Measurements from ENCODE around the gene PRUNE2.
"Not testable (repeated sequence)": the region's sequence is repeated elsewhere in the genome, so short reads cannot be mapped to it uniquely, and the experiment has no call there.

The PRUNE2 gene

GRCh38 chr9:76759732-76760131, 146.2 kb downstream of the PRUNE2 start:
- Histone ChIP-seq H3K27ac (ENCODE audit: low read length) (no peak overlapping the region), H3K4me1 (ENCODE audit: control insufficient read depth in 1 of 2, insufficient read depth in 2 of 2, low read length in 2 of 2) (peaks cover 5 to 7% of the 10 kb centered on the region in 2 donors), H3K36me3 (ENCODE audit: control insufficient read depth in 1 of 2, insufficient read depth in 2 of 2, low read length in 2 of 2) (no peaks in the 10 kb centered on the region), H3K27me3 (ENCODE audit: low read depth, low read length) (no peaks in the 10 kb centered on the region), H3K4me3 (ENCODE audit: low read depth in 1 of 2, low read length in 2 of 2) (no peak overlapping the region), H3K9me3 (ENCODE audit: control insufficient read depth in 1 of 2, low read length in 2 of 2) (no peaks in the 10 kb centered on the region)

- Histone ChIP-seq H3K4me3 (ENCODE audit: low read depth in 1 of 2, low read length in 2 of 2) (no peak overlapping the region), H3K27ac (ENCODE audit: low read length) (no peak overlapping the region), H3K9me3 (ENCODE audit: control insufficient read depth in 1 of 2, low read length in 2 of 2) (no peaks in the 10 kb centered on the region), H3K4me1 (ENCODE audit: control insufficient read depth in 1 of 2, insufficient read depth in 2 of 2, low read length in 2 of 2) (peaks cover 5 to 7% of the 10 kb centered on the region in 2 donors), H3K27me3 (ENCODE audit: low read depth, low read length) (no peaks in the 10 kb centered on the region), H3K36me3 (ENCODE audit: control insufficient read depth in 1 of 2, insufficient read depth in 2 of 2, low read length in 2 of 2) (no peaks in the 10 kb centered on the region)
These were observed 147.4 kb downstream of the PRUNE2 start for GRCh38 chr9:76758476-76758875.

- Histone ChIP-seq H3K4me1 (ENCODE audit: control insufficient read depth in 1 of 2, insufficient read depth in 2 of 2, low read length in 2 of 2) (peaks cover 4 to 5% of the 10 kb centered on the region in 2 donors), H3K36me3 (ENCODE audit: control insufficient read depth in 1 of 2, insufficient read depth in 2 of 2, low read length in 2 of 2) (no peaks in the 10 kb centered on the region), H3K9me3 (ENCODE audit: control insufficient read depth in 1 of 2, low read length in 2 of 2) (no peaks in the 10 kb centered on the region), H3K27me3 (ENCODE audit: low read depth, low read length) (no peaks in the 10 kb centered on the region), H3K4me3 (ENCODE audit: low read depth in 1 of 2, low read length in 2 of 2) (no peak overlapping the region), H3K27ac (ENCODE audit: low read length) (no peak overlapping the region)
These were observed 148.8 kb downstream of the PRUNE2 start for GRCh38 chr9:76756941-76757673.

- H3K9me3 ChIP-seq (ENCODE audit: control insufficient read depth in 1 of 2, low read length in 2 of 2) = no peaks in the 10 kb centered on the region
- no peak overlapping the region for H3K27ac ChIP-seq (ENCODE audit: low read length)
- H3K4me1 ChIP-seq (ENCODE audit: control insufficient read depth in 1 of 2, insufficient read depth in 2 of 2, low read length in 2 of 2) = no peaks in the 10 kb centered on the region
- no peaks in the 10 kb centered on the region for H3K27me3 ChIP-seq (ENCODE audit: low read depth, low read length)
- no peaks in the 10 kb centered on the region for H3K36me3 ChIP-seq (ENCODE audit: control insufficient read depth in 1 of 2, insufficient read depth in 2 of 2, low read length in 2 of 2)
- no peak overlapping the region for H3K4me3 ChIP-seq (ENCODE audit: low read depth in 1 of 2, low read length in 2 of 2)
These were observed 149.7 kb downstream of the PRUNE2 start for GRCh38 chr9:76756268-76756640.

- no peaks in the 10 kb centered on the region for H3K9me3 ChIP-seq (ENCODE audit: control insufficient read depth in 1 of 2, low read length in 2 of 2)
- no peaks in the 10 kb centered on the region for H3K36me3 ChIP-seq (ENCODE audit: control insufficient read depth in 1 of 2, insufficient read depth in 2 of 2, low read length in 2 of 2)
- H3K27me3 ChIP-seq (ENCODE audit: low read depth, low read length) = no peaks in the 10 kb centered on the region
- no peaks in the 10 kb centered on the region for H3K4me1 ChIP-seq (ENCODE audit: control insufficient read depth in 1 of 2, insufficient read depth in 2 of 2, low read length in 2 of 2)
- no peak overlapping the region for H3K4me3 ChIP-seq (ENCODE audit: low read depth in 1 of 2, low read length in 2 of 2)
- no peak overlapping the region for H3K27ac ChIP-seq (ENCODE audit: low read length)
These were observed 154.9 kb downstream of the PRUNE2 start for GRCh38 chr9:76751001-76751400.

- no peaks in the 10 kb centered on the region for H3K9me3 ChIP-seq (ENCODE audit: control insufficient read depth in 1 of 2, low read length in 2 of 2)
These were observed 161.6 kb downstream of the PRUNE2 start for GRCh38 chr9:76744336-76744735.

GRCh38 chr9:76743931-76744330, 162.0 kb downstream of the PRUNE2 start:
- peaks cover 0 to 11% of the 10 kb centered on the region in 2 donors for H3K4me1 ChIP-seq (ENCODE audit: control insufficient read depth in 1 of 2, insufficient read depth in 2 of 2, low read length in 2 of 2)
- no peaks in the 10 kb centered on the region for H3K9me3 ChIP-seq (ENCODE audit: control insufficient read depth in 1 of 2, low read length in 2 of 2)
- no peak overlapping the region for H3K27ac ChIP-seq (ENCODE audit: low read length)
- no peak overlapping the region for H3K4me3 ChIP-seq (ENCODE audit: low read depth in 1 of 2, low read length in 2 of 2)
- no peaks in the 10 kb centered on the region for H3K27me3 ChIP-seq (ENCODE audit: low read depth, low read length)
- no peaks in the 10 kb centered on the region for H3K36me3 ChIP-seq (ENCODE audit: control insufficient read depth in 1 of 2, insufficient read depth in 2 of 2, low read length in 2 of 2)

More at GRCh38 chr9:76744336-76744735, 161.6 kb downstream of the PRUNE2 start:
- Histone ChIP-seq H3K36me3 (ENCODE audit: control insufficient read depth in 1 of 2, insufficient read depth in 2 of 2, low read length in 2 of 2) (no peaks in the 10 kb centered on the region), H3K27me3 (ENCODE audit: low read depth, low read length) (no peaks in the 10 kb centered on the region), H3K27ac (ENCODE audit: low read length) (no peak overlapping the region), H3K4me1 (ENCODE audit: control insufficient read depth in 1 of 2, insufficient read depth in 2 of 2, low read length in 2 of 2) (peaks cover 0 to 11% of the 10 kb centered on the region in 2 donors), H3K4me3 (ENCODE audit: low read depth in 1 of 2, low read length in 2 of 2) (no peak overlapping the region)

- not testable (repeated sequence) for H3K36me3 ChIP-seq (ENCODE audit: control insufficient read depth in 1 of 2, insufficient read depth in 2 of 2, low read length in 2 of 2); H3K4me3 ChIP-seq (ENCODE audit: low read depth in 1 of 2, low read length in 2 of 2); H3K27ac ChIP-seq (ENCODE audit: low read length); H3K27me3 ChIP-seq (ENCODE audit: low read depth, low read length); H3K9me3 ChIP-seq (ENCODE audit: control insufficient read depth in 1 of 2, low read length in 2 of 2)
- peaks cover 0 to 11% of the 10 kb centered on the region in 2 donors for H3K4me1 ChIP-seq (ENCODE audit: control insufficient read depth in 1 of 2, insufficient read depth in 2 of 2, low read length in 2 of 2)
These were observed 163.0 kb downstream of the PRUNE2 start for GRCh38 chr9:76742890-76743289.

GRCh38 chr9:76741524-76741923, 164.4 kb downstream of the PRUNE2 start:
- Histone ChIP-seq H3K9me3 (ENCODE audit: control insufficient read depth in 1 of 2, low read length in 2 of 2) (no peaks in the 10 kb centered on the region), H3K36me3 (ENCODE audit: control insufficient read depth in 1 of 2, insufficient read depth in 2 of 2, low read length in 2 of 2) (no peaks in the 10 kb centered on the region)

GRCh38 chr9:76738402-76738801, 167.5 kb downstream of the PRUNE2 start:
- Histone ChIP-seq H3K27me3 (ENCODE audit: low read depth, low read length) (no peaks in the 10 kb centered on the region), H3K27ac (ENCODE audit: low read length) (no peak overlapping the region), H3K4me3 (ENCODE audit: low read depth in 1 of 2, low read length in 2 of 2) (no peak overlapping the region), H3K36me3 (ENCODE audit: control insufficient read depth in 1 of 2, insufficient read depth in 2 of 2, low read length in 2 of 2) (no peaks in the 10 kb centered on the region), H3K4me1 (ENCODE audit: control insufficient read depth in 1 of 2, insufficient read depth in 2 of 2, low read length in 2 of 2) (peaks cover 0 to 2% of the 10 kb centered on the region in 2 donors), H3K9me3 (ENCODE audit: control insufficient read depth in 1 of 2, low read length in 2 of 2) (no peaks in the 10 kb centered on the region)

More at GRCh38 chr9:76741524-76741923, 164.4 kb downstream of the PRUNE2 start:
- Histone ChIP-seq H3K4me1 (ENCODE audit: control insufficient read depth in 1 of 2, insufficient read depth in 2 of 2, low read length in 2 of 2) (peaks cover 0 to 11% of the 10 kb centered on the region in 2 donors), H3K27me3 (ENCODE audit: low read depth, low read length) (no peaks in the 10 kb centered on the region), H3K4me3 (ENCODE audit: low read depth in 1 of 2, low read length in 2 of 2) (no peak overlapping the region), H3K27ac (ENCODE audit: low read length) (no peak overlapping the region)

GRCh38 chr9:76737154-76737902, 168.6 kb downstream of the PRUNE2 start:
- H3K27me3 ChIP-seq (ENCODE audit: low read depth, low read length) = no peaks in the 10 kb centered on the region
- H3K36me3 ChIP-seq (ENCODE audit: control insufficient read depth in 1 of 2, insufficient read depth in 2 of 2, low read length in 2 of 2) = no peaks in the 10 kb centered on the region
- H3K9me3 ChIP-seq (ENCODE audit: control insufficient read depth in 1 of 2, low read length in 2 of 2) = no peaks in the 10 kb centered on the region
- H3K27ac ChIP-seq (ENCODE audit: low read length) = no peak overlapping the region
- H3K4me1 ChIP-seq (ENCODE audit: control insufficient read depth in 1 of 2, insufficient read depth in 2 of 2, low read length in 2 of 2) = peaks cover 0 to 8% of the 10 kb centered on the region in 2 donors
- no peak overlapping the region for H3K4me3 ChIP-seq (ENCODE audit: low read depth in 1 of 2, low read length in 2 of 2)
